NCI-H1694 treated with DMSO at 0.1 percent for 48 hours (cell line): ENCODE results near the gene KCNG1.
"Not testable (repeated sequence)": the region's sequence is repeated elsewhere in the genome, so short reads cannot be mapped to it uniquely, and the experiment has no call there.

Source experiments
- DNase-seq: peaks from one replicate; lab custom pipeline; 2025; lab: John Stamatoyannopoulos, UW

KCNG1 gene

DNA sequence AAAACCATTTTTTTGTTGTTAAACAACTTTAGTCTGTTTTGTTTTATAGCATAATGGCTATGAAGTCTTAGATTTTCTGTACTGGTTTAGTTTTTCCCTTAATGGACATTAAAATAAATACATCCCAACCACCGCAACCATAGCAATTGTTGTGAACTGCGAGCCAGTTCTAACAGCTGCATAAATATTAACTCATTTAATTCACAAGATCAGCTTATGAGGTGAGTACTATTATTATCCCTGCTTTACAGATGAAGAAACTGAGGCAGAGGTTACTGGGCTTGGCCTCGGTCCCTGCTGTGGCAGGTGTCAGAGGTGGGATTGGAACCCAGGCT, 41.2 kb downstream of the KCNG1 start:
- no peak for DNase-seq

DNA sequence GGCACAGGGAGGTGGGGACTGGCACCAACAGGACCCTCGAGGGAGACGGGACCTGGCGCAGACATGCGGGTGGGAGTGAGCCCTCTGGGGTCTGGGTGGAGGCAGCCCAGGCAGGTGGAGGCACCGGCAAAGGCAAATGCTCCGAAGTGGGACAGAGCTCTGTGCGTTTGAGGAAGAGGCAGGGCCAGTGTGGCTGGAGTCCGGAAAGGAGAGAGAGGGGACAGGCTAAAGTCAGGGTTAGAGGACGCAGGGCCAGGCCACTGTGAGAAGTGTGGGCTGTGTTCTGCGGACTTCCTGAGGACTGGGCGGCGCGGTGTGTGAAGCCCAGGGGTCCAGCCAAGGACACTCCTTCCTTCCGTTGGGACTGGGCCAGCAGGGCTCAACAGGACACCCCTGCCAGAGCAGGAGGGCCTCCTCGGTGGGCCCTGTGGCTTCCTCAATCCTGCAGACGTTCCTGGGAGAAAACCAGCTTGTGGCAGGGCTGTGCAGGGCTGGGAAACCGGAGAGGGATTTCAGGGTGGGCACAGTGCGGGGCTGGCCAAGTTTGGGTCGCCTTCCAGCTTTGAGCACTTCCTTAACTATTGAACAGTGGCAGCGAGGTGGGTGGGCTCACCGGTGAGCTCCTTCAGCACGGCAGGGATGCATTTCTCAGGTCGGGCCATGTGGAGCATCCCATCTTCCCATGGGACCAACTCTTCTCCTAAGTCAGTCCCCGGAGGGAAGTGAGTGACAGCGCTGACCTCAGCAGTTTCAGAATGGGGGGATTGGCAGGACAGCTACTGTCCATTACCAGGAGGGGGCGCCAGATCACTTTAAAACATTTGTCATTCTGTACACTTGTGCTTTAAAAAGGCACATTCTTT, 41.8 kb downstream of the KCNG1 start:
- DNase-seq: peak; percentile 70

DNA sequence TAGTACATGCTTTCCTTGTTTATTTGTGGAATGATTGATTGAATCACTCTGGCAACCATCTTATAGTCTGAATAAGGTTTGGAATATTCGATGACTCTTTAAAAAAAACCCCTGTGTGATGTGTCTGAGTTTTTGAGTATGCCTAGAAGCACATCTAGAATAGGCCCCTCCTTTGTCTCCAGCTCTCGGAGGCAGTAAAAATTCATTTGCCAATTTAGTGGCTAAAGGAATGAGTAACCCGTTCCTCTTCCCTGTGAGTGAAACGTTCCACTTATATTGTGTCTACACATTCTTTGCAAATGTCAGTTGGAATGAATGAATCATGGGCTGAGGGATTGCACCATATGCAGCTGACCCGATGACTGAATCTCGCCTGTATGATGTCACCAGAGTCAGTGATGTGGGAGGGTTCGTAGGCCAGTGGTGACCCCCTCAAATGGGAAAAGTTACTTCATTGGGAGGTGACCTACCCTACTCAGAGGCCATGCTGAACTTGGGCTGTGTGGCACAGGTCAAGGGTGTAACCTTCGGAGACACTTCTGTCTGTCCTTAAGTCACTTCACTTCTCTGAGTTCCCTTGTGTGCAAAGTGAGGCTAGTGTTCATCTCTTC, 42.7 kb downstream of the KCNG1 start:
- DNase-seq: no peak

DNA sequence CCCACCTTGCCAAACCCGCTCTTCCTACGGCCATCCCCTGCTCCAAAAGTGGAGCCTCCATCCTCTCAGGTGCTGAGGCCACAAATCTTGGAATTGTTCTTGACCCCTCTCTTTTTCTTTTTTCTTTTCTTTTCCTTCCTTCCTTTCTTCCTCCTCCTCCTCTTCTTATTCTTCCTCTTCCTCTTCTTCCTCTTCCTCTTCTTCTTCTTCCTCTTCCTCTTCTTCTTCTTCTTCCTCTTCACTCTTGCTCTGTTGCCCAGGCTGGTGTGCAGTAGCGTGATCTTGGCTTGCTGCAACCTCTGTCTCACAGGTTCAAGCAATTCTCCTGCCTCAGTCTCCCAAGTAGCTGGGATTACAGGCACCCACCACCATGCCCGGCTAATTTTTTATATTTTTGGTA, 44.4 kb downstream of the KCNG1 start:
- DNase-seq: not testable (repeated sequence)

DNA sequence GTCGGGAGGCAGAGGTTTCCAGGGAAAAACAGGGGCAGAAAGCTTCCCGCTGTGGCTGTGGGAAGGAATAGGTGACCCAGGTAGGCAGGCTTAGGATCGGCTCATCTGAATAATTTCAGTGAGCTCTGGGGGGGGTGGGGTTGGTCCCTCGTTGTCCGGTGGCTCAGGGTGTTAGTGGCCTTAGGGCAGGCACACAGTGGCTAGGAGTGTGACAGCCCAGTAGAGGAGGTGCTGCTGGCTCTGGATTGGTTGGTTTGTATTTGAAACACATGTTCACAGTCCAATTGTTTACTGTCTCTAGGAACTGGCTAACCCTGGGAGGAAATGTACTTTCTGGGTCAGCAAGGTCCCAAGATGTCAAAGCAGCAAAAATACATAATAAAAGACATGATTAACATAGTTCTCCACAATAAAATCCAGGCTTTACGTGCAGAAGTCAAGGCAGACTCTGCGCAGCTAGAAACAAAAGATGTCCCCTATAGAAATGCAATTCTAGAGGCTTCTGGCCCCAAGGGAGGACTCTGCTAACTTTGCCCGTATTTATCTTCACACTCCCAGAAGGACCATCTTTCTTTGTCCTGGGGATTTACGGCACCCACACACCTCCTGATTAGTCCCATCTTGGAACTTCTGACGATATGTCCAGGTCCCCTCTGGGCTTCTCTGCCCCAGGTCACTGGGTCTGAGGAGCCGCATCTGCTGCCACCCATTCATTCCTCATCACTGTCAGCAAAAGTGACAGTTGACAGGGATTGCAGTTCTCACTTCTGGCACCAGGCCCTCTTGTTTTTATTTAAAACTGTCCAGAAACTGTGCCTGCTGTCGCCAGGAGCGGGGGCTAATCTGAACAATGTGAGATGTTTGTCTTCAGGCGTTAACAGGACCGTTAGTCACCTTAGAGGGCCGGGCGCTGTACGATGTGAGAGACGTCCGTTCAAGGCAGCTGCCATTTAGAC, 45.6 kb downstream of the KCNG1 start:
- no peak for DNase-seq

DNA sequence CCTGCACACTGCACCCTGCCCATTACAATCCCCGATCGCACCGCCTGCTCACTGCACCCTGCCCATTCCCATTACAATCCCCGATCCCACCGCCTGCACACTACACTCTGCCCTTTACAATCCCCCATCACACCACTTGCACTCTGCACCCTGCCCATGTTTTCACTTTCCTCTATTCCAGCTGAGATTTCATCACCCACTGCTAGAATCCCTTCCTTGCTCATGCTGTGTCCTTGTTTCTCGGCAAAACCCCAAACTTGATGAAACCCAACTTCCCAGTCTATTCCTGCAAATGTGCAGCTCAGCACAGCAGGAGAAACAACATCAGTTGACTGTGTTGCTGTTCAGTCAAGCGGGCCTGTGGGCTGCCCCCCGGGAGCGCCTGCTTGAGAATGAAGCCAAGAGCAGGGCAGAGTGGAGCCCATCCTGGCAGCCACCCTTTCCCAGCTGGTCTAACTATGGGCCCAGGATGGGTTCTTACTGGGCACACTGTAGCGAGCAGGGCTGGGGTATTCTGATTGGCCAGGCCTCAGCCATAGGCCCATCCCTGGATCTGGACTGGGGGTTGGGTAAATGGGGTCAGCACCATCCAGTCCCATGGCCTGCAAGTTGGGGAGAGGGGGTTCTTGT, 47.1 kb downstream of the KCNG1 start:
- DNase-seq: no peak

DNA sequence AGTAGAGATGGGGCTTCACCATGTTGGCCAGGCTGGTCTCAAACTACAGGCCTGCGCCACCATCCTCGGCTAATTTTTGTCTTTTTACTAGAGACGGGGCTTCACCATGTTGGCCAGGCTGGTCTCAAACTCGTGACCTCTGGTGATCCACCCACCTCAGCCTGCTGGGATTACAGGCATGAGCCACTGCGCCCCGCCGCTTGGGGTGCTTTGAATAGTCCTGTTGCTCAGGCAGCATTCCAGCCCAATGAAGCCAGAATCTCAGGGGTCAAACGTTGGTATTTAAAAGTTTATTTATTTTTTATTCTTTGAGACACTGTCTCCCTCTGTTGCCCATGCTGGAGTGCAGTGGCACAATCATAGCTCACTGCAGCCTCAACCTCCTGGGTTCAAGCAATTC, 53.0 kb downstream of the KCNG1 start:
- DNase-seq: no peak

DNA sequence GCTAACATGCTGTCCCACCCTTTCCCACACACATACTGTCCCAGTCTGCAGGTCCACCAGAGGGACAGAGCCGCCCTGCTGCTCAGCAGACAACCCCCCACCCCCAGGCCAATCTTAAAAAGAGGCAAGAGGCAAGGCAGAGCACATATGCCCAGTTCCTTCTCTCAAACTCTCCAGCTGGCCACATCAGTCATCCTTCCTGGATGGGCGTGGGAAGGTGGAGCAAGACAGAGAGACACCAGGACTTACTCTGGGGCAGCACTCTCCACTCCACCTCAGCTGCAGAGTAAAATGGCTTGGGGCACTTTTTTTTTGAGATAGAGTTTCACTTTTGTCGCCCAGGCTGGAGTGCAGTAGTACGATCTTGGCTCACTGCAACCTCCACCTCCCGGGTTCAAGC, 53.5 kb downstream of the KCNG1 start:
- no peak for DNase-seq

DNA sequence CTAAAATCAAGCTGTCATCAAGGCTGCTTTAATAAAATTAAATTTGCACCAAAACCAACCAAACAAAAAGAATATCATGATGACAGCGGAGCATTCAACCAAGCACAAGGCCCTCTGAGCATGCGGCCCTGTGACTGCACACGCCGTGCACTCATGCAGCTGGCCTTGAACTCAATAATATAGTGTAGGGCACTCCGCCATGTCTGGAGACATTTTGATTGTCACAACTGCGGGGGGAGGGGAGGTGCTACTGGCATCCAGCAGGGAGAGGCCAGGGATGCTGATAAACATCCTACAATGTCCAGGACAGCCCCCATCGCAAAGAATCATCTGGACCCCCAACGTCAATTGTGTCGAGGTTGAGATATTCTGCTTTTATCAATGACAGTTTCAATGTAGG, 54.6 kb downstream of the KCNG1 start:
- DNase-seq: no peak

DNA sequence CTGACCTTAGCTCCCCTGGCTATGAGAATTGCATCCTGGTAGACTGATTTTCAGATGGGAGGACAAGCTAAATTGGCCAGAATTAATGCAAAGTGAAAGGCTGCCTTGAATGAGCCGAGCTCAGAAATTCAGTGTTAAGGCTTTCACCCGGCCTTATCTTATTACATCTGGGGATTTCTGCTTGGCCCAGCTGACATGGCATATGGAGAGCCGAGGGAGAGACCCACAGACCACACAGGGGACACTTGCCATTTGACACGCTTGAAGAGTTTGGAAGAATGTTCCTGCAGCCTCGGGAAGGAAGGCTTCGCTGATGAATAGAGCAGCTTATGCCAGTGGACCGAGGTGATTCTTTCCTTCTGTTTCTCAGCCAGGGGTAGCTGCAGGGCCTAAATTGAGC, 55.3 kb downstream of the KCNG1 start:
- no peak for DNase-seq

DNA sequence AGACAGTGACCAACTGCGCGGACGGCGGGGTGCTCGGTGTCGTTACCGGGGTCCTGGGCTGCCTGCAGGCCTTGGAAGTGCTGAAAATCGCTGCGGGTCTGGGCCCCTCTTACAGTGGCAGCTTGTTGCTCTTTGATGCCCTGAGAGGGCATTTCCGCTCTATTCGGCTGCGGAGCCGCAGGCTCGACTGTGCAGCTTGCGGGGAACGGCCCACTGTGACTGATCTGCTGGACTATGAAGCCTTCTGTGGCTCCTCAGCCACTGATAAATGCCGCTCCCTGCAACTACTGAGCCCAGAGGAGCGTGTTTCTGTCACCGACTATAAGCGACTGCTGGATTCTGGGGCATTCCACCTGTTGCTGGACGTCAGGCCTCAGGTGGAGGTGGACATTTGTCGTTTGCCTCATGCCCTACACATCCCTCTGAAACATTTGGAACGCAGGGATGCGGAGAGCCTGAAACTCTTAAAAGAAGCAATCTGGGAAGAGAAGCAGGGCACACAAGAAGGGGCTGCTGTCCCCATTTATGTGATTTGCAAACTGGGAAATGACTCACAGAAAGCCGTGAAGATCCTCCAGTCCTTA, 63.3 kb downstream of the KCNG1 start:
- no peak for DNase-seq

DNA sequence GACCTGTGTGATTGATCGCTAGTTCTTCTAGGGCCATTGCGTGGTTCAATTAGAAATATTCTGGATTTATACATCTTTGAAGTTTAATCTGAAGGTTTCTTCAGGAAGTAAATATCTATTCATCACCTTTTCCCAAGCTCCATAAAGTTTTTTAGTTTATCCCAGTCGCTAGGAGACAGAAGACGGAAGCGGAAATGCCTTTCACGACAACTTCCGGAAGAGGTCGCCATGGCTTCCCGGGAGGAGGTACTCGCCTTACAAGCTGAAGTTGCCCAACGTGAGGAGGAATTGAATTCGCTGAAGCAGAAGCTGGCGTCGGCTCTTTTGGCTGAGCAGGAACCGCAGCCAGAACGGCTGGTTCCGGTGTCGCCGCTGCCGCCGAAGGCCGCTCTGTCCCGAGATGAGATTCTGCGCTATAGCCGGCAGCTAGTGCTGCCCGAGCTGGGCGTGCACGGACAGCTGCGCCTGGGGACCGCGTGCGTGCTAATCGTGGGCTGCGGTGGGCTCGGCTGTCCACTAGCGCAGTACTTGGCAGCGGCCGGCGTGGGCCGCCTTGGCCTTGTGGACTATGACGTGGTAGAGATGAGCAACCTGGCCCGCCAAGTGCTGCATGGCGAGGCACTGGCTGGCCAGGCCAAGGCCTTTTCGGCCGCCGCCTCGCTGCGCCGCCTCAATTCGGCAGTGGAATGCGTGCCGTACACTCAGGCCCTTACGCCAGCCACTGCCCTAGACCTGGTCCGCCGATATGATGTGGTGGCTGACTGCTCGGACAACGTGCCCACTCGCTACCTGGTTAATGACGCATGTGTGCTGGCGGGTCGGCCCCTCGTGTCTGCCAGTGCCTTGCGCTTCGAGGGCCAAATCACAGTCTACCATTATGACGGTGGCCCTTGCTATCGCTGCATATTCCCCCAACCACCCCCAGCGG, 64.0 kb downstream of the KCNG1 start, which contains the start of gene MOCS3:
Gene MOCS3, plus strand, starts transcription at position 204 of the 928 bp plus-strand sequence. Its CDS starts 25 bp downstream, at position 229.
- peak; percentile 88 for DNase-seq

DNA sequence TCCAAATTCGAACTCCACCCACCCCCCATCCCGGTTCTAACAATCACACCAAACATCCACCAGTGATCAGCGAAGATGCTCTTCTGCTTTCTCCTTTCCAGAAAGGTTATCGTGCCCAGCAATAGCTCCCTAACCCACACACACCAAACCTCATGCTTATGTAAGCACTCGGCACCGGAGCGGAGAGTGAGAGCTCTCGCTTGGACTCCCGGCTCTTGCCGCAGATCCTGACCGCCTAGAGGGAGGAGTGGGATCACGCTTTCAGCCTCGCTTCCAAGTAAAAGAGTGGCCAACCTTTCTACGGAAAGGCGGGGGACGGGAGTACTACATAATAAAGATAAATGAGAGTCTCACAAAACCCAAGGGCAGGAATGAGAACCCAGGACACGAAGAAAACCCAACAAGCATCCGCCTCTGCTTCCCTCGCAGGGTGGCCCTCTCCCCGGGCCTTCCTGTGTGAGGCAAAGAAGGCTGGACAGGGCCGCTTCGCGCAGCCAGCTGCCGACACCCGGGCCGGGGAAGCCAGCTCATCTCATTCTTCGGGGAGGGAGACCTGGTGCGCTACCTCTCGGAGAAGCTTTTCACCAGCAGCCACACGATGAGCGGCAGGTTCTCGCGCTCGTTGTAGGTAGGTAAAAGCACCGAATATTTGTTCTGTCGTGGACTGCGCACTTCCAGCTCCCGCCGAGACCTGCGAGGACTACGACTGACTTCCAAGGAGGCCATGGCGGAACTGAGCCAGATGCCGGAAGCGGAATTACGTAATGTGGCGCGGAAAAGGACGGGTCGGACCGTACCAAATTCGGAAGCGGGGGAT, 64.9 kb downstream of the KCNG1 start, which contains the start of gene DPM1:
Gene DPM1, minus strand, starts transcription at position 735 of the 817 bp plus-strand sequence. Its CDS starts 9 bp downstream, at position 726.
- no peak for DNase-seq

DNA sequence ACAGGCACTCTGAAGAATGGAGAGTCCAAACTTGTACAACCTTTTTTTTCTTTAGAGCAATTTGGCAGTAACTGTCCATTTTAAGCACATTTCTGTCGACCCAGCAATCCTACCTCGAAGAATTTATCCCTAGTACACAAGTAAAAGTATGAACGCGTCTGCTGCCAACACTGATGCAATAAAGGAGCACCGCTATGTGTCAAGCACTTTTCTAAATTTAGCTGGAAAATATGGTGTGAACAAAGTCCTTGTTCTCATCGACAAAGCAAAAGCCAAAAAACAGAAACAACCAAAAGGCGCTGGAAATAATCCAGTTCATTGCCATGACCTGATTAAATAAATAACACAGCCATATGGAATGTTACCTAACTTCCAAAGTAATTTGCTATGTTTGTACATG, 65.6 kb downstream of the KCNG1 start:
- no peak for DNase-seq

DNA sequence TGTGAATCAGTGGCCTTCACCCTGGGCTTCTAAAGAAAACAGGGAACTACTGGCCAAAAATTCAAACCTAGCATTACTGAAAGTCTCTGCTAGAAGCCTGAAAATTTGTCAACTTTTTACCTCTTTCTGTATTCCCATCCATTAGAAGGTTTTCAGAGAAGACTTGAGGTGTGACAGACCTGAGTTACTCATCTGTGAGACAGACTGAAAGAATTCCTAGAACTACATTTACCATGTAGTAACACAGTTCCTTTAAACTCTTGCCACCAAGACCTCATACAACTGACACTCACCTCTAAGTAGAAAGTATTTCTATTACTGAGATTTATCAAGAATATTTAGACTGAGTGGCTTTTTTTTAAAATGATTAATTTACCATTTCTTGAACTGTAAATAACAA, 69.1 kb downstream of the KCNG1 start:
- no peak for DNase-seq
